SIG-M5 treated with dmso at 0.1 percent for 504 hours (cell line): ENCODE data around the gene SSR3.
A peak's percentile ranks its signal among the peaks of the same experiment; 100 is the strongest.

ENCODE experiments used
- DNase-seq: peaks from one replicate; lab custom pipeline; 2025; ENCODE audit not compliant: unreplicated experiment; lab: John Stamatoyannopoulos, UW

SSR3 gene

DNA sequence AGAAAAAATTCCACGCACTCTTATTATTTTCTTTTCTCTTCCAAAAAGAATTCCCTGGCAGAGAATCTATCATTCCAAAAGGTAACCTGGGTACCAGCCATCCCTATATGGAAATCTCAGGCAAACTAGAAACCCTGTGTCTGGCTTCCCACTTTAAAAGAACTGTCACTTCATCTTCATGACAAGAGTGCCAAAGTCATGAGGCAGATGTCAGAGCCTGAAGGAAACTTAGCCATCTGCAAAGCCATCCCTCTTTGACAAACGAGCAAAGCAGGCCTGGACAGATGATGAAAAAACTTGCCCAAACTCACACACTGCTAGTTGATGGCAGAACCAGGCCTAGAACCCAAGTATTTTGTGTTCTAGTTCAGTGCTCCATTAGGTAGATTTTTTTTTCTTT, 15.9 kb downstream of the SSR3 start:
- DNase-seq: no peak

DNA sequence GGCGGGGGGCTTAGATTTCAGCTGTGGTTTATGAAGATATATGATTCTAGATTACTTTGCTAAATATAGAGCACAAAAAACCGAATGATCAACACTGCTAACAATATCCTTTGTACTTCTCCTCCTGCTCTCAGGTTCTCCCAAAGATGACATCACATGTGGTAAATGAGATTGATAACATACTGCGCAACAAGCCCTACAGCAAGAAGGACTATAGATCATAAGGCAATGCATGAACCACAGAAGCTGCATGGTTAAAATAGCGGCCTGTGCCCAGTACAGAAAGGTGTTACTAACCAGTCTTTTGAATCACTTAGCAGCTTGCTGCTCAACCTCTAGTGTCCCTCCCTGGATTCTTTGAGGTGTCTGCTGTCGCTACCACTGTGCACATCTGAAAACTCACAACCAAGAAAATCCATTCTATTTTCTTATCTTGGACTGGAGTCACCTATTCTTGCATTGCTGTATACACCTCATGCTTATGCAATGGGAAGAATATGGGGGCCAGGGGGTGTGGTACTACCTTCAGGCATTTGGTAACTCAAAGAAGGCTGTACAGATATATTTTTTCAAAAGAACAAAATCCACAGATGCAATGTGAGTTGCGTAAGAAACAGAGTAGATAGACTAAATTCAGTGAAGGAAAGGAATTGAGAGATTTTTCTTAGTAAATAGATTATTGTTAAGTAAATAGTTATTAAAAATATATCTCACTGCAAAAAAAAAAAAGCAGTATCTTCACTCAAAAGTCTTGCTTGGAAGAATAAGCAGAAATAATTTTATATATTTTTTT, 18.2 kb downstream of the SSR3 start:
- peak; percentile 15 for DNase-seq

- DNase-seq: no peak
Observed at GRCh38 chr3:156535798-156536197, 19.1 kb downstream of the SSR3 start.

DNA sequence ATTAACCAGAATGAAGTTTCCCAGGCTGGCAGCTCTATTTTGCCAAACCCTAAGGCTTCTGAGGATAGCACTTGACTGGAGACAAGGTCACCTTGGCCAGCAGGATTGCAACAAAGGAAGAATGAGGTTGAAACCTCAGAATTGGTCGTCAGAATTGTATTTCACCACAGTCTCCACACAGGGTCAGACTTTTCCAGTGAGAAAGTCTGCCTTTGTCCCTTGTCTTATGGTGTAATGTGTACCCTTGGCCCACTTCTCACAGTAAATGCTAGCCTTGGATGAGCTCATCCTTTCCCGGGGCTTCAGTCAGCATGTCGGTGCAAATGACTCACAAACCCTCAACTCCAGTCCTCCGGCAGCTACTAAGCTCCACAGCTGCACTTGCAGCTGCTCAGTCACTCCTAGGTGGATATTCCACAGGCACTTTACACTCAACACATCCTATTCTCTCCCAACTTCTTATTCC, 19.7 kb downstream of the SSR3 start:
- DNase-seq: peak; percentile 82

GRCh38 chr3:156533205-156533604, 21.7 kb downstream of the SSR3 start:
- DNase-seq: no peak

GRCh38 chr3:156532730-156533129, 22.2 kb downstream of the SSR3 start:
- no peak for DNase-seq

DNA sequence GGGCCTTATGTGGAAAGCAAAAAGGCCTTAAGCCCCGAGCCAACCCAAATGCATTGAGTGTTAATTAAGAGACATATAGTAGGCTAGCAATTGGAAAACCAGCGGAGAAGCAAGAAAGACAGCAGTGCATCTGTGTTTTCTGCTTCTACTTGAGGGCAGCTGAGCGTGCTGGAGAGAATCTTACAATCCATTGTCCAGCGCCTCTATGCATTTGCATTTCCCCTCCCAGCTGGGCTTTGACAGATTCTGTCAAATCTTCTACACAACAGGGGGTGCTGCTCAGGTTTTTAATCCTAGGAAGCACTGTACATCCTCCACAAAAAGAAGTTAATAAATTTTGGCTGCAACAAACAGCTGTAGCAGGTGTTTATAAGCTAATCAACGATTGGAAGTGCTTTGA, 23.9 kb downstream of the SSR3 start:
- no peak for DNase-seq

GRCh38 chr3:156527060-156527459, 27.9 kb downstream of the SSR3 start:
- DNase-seq: no peak

DNA sequence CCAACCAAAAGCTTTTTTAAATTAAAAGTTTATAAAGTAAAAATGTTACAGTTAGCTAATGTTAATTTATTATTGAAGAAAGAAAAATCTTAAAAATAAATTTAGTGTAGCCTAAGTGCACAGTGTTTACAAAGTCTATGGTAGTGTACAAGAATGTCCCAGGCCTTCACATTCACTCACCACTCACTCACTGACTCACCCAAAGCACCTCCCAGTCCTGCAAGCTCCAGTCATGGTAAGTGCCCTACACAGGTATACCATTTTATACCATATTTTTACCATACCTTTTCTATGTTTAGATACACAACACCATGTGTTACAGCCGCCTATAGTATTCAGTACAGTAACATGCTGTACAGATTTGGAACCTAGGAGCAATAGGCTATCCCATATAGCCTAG, 29.1 kb downstream of the SSR3 start:
- DNase-seq: no peak

DNA sequence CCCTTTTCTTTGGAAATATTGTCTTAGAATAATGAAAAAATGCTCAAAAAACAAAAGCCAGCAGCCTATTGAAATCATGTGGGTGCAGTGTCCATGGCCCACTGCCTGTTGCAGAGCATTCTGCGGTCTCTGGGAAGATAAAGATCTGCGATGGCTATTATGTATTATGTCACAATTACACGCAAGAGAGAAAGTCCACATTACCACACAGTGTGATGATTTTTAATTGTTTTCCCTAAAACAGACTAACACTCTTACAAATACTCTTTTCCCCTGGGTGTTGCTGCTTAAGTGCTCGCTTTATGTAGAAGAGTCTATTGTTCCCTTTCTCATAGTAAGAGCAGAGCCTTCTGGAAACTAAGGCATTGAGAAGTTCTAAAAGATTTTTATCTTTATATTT, 32.2 kb downstream of the SSR3 start:
- no peak for DNase-seq

GRCh38 chr3:156519758-156520162, 35.2 kb downstream of the SSR3 start:
- no peak for DNase-seq

GRCh38 chr3:156518726-156519125, 36.2 kb downstream of the SSR3 start:
- DNase-seq: no peak

DNA sequence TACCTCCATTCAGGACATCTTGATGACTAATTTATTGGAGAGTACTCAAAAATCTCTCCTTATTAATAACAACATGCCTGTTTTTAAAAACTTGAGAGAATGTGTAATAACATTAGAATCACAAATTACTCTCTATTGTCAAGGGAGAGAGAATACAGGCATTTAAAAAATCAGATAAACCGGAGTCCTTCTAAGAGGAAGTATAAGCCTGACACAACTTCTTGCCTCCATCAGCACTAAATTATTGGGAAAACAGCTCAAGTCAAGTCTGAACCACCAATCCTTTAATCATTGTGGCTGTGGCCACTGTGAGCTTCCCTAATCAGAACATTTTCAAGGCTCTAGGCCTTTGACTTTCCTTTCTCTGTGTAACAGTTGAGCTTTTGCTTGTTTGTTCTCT, 38.0 kb downstream of the SSR3 start:
- no peak for DNase-seq

DNA sequence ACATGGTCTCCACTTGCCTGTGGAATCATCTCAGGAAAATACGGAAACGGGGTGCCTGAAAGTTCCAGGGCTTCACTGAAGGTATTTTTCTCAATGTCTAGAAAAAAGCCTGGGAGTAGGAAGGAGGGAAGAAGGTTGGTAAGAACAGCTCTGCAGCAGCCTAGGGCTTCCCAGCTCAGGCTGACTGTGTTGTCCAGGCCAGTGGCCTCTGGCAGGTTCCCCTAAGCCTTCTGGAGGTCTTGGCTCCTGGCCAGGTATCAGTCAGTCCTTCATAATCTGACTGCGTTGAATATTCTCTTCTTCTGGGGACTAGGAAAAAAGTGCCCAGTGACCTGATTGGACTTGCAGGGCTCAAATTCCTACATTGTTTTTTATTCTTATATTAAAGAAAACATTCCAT, 38.6 kb downstream of the SSR3 start:
- DNase-seq: no peak

DNA sequence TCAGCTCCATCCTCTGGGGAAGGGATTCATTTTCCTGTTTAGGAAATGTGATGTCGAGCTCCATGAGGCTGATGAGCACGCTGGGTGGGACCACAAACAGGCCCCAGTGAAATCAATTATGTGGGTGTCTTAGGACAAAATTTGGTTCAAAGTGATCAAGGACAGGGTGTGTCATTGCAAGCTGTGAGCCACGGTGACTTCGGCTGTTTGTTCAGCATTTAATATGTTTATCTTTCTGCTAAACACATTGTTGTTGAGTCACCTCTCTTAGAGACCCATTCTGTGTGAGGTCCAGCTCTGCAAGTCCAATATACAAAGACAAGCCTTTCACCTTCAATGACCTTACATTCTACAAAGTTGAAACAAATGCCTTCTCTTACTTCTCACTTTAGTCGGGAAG, 41.3 kb downstream of the SSR3 start:
- peak; percentile 9 for DNase-seq

- no peak for DNase-seq
Observed at GRCh38 chr3:156511987-156512677, 42.8 kb downstream of the SSR3 start.

DNA sequence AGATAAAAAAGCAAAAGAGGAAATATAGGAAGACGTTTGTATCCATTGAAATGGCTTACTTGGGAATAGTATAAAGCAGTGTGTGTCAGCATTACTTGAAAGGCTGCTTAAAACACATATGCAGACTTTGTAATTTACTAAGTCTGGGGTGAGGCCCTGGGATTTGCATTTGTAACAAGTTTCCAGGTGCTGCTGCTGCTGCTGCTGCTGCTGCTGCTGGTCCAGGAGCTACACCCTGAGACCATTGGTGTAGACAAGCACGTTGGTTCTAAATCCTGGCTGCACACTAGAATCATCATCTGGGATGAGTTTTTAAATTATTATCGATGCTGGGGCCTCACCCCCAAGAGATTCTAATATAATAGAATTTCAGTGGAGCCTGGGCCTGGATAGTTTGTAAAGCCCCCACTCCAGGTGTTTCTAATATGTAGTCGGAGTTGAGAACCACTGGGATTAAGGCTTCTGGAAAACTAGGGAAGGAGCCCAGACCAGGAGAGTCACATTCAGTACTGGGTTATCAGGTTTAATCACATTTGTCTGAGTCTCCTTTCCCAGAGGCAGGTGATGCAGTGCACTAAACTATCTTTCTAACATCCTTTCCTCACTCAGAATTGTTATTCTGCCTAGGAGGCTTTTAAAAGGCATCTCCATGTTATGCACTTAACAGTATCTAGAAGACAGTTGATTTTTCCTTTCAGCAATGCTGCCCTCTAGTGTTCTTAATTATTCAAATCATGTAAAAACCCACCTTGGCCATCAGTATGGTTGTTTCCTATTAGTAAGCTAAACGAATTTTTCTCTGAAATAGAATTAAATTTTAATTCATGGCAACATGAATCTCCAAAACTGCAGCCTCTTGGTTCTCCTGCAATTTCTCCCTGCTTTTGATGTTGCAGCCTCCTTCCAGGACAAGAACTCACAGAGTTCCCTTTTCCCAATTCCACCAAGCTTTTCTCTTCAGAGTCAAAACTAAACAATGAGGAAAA, 45.4 kb downstream of the SSR3 start:
- DNase-seq: peak; percentile 74

- no peak for DNase-seq
Observed at GRCh38 chr3:156507285-156507684, 47.6 kb downstream of the SSR3 start.

DNA sequence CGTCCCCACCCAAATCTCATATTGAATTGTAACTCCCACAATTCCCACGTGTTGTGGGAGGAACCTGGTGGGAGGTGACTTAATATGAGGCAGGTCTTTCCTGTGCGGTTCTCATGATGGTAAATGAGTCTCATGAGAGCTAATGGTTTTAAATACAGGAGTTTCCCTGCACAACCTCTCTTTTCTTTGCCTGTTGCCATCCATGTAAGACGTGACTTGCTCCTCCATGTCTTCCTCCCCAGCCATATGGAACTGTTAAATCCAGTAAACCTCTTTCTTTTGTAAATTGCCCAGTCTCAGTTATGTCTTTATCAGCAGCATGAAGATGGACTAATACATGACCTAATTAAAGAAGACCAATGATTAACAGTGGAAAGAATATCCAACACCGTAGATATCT, 56.6 kb downstream of the SSR3 start:
- no peak for DNase-seq

DNA sequence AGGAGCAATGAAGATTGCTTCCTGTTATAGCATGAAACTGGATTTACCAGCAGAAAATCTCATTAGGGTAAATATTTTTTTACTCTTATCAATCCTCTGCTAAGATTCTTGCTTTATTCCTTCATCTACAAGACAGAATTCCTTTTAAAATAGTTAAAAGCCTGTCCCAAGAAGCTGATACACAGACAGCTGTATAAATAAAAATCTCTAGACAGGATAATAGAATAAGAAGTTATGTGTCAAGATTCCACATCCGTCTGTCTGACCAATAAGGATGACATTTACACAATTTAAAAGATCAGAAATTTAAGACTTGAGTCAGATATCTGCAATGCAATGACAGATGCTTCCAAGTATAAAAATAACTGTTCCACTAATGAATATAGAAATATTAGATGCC, 57.6 kb downstream of the SSR3 start:
- no peak for DNase-seq

DNA sequence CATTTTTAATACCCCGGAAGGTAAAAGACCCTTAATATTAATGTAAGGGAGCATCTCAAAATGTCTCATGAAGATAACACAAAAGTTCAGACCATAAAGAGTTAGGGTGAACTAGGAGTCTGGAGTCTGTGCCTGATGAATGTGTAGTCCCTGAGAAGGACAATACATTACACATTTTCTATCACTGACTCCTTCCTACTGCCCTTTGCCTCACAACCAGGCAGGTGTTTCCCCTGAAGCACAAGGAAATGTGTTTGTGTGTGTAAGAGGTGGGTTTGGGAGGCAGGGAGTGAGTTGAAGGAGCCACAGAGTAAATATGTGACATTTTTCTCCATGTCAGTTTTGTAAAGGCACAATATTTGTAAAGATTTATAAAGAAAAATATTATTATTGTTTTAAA, 59.1 kb downstream of the SSR3 start:
- no peak for DNase-seq
